GM21367 (cell line): Measurements from ENCODE around the gene PAGE2.
"Not testable (repeated sequence)": the region's sequence is repeated elsewhere in the genome, so short reads cannot be mapped to it uniquely, and the experiment has no call there.

Experiments
- ATAC-seq: cut with Tn5 transposase; IDR thresholded peaks from one replicate; pipeline ENCODE4 v1.9.1; 2021; ENCODE audit not compliant: unreplicated experiment

PAGE2 gene, protein sequence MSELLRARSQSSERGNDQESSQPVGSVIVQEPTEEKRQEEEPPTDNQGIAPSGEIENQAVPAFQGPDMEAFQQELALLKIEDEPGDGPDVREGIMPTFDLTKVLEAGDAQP

DNA sequence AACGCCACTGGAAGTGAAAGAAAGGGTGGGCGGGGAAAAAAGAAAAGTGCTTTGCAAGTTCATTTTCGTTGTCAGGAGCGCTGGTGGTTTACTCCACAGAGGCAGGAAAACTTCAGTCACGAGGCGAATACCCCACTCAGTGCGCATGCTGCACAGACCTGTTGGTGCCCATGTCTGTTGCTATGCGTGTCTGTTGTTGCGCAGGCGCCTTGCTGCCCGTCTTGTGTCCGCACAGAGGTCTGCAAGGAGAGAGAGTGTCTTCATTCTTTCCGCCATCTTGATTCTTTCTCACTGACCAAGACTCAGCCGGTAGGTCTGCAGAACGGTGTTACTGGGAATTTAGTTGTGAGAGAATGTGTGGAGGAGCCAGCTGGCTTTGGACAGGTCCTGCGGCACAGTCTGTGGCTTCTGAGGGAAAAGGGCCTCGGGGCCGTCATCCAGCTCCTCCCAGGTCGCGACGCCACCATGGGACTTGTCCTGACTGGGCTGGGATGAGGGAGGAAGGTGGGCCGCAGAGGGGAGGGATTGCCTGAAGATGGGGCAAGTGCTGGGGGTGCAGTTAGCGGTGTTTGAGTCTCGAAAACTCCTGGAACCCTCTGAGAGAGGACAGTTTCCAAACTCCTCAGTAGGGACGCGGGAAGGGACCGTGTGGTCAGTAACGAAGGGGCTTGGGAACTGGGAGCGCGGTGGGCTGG lies at the start of gene PAGE2:
Gene PAGE2 (plus strand): TSS at position 224 of the 695 bp plus-strand sequence. CDS start 1,003 bp downstream, outside the sequence.
- ATAC-seq = no peak

DNA sequence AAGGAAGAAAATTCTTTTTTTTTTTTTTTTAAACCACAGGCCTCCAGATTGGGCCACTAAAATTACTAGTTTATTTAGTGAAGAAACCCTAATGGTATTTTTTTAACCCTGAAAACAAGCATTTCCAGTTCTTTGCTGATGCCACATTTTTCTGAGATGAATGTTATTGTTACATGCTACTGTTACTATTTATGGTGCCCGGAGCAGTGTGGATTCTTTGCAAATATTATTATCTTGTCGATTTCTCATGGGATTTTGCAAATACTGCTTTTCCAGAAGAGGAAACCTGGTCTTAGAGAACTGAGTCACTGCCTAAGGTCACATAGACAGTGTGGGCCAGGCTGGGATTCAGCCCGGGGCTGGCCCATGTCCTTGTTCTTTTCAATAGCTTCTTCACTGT lies 49.3 kb upstream of the PAGE2 start:
- ATAC-seq = no peak

DNA sequence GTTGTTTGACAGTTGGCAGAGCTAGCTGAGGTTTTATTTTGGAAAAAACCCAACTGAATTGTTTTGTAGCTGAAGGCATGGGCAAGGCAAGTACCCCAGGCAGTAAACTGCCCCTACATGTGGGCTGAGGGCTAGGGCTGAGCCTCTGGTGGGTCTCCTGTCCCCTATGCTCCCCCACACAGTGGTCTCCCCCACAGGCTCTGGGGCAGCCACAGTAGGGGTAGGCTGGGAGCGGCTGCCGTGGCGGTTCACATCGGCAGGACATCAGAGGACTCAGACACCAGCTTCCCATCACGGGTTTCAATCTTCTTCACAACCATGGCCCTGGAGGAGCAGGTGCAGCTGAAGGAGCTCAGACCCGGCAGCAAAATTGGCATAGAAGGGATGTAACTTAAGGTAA lies 47.3 kb upstream of the PAGE2 start:
- ATAC-seq = no peak

DNA sequence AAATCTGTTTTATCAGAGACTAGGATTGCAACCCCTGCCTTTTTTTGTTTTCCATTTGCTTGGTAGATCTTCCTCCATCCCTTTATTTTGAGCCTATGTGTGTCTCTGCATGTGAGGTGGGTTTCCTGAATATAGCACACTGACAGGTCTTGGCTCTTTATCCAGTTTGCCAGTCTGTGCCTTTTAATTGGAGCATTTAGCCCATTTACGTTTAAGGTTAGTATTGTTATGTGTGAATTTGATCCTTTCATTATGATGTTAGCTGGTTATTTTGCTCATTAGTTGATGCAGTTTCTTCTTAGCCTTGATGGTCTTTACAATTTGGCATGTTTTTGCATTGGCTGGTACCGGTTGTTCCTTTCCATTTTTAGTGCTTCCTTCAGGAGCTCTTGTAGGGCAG lies 38.2 kb upstream of the PAGE2 start:
- ATAC-seq = not testable (repeated sequence)

DNA sequence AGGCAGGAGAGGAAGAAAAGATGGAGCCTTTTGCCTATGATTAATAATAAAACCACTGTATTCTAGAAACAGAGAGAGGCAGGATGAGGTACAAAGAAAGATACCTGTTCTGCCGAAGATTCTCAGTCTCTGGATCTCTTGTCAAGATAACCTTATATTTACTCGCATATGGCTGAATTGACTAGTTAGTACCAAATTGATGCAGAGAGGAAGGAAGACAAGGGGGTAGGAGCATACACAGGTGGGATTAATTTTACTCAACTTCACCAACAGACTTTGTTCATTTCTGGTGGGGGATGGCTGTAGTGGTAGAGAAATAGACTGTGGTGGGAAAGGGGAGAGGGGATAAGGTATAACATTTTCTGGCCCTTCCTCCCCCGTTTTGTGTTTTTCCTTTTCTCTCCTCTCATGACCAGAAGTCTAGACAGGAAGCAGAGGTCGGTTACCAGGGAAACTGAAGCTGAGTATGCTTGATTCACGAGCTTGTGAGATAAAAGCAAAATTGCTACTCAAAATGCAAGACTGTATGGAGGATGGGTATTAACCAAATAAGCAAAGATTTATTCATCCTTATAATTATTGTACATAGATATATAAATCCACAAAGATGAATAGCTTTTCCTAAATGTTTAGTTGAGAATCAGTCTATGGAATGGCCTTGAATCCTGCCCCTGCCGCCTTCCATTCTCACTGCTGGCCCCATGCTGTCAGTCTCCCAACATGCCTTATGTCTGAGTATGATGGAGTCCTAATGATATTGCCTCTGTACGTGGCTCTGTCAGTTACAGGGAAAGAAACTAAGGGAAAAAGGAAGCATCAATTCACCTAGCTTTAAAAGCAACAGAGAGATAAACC lies 31.8 kb upstream of the PAGE2 start:
- ATAC-seq = no peak

DNA sequence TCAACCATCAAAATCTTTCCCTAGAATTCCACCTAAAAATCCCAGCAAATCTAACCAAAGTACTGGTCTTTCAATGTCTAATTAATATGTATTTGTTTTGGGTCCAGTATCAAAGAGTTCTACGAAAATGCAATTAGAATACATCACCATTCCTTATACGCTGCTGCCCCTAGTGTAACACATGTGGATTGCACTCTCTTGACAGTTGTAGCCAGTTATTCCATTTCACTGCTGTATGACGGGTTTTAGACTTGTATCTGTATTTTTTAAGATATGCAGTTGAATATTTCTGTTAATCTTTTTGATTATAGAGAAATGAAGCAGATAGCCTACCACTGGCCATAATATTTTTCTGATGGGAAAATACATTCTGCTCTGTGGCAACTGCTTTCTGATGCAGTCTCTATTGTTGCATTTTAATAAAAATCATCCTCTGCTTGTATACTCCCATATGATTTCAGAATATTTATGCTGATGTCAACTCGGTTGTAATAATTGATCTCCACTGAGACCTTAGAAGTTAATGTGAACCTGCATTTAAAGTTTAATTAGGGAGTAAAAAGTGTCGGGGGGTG lies 31.1 kb upstream of the PAGE2 start:
- no peak for ATAC-seq

DNA sequence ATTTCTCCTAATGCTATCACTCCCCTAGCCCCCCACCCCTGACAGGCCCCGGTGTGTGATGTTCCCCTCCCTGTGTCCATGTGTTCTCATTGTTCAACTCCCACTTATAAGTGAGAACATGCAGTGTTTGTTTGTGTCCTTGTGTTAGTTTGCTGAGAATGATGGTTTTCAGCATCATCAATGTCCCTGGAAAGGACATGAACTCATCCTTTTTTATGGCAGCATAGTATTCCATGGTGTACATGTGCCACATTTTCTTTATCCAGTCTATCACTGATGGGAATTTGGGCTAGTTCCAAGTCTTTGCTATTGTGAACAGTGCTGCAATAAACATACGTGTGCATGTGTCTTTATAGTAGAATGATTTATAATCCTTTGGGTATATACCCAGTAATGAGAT lies 21.6 kb upstream of the PAGE2 start:
- ATAC-seq = not testable (repeated sequence)

DNA sequence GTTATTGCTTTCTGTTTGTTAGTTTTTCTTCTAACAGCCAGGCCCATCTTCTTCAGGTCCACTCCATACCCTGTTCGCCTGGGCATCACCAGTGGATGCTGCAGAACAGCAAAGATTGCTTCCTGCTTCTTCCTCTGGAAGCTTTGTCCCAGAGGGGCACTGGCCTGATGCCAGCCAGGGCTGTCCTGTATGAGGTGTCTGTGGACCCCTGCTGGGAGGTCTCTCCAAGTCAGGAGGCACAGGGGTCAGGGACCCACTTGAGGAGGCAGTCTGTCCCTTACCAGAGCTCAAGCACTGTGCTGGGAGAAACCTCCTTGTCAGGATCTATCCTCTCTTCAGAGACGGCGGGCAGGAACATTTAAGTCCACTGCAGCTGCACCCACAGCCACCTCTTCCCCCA lies 16.5 kb upstream of the PAGE2 start:
- no peak for ATAC-seq

DNA sequence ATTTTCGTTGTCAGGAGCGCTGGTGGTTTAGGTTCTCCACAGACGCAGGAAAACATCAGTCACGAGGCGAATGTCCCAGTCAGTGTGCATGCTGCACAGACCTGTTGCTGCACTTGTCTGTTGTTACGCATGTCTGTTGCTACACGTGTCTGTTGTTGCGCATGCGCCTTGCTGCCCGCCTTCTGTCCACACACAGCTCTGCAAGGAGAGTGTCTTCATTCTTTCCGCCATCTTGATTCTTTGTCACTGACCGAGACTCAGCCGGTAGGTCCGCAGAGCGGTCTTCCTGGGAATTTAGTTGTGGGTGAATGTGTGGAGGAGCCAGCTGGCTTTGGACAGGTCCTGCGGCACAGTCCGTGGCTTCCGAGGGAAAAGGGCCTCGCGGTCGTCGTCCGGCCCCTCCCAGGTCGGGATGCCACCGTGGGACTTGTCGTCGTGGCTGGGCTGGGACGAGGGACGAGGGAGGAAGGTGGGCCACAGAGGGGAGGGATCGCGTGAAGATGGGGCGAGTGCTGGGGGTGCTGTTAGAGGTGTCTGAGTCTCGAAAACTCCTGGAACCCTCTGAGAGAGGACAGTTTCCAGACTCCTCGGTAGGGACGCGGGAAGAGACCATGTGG lies 13.9 kb upstream of the PAGE2 start, which contains the start of gene PAGE2B:
Gene PAGE2B (plus strand): TSS at position 180 of the 617 bp plus-strand sequence. CDS start 1,012 bp downstream, outside the sequence.
- ATAC-seq = no peak

DNA sequence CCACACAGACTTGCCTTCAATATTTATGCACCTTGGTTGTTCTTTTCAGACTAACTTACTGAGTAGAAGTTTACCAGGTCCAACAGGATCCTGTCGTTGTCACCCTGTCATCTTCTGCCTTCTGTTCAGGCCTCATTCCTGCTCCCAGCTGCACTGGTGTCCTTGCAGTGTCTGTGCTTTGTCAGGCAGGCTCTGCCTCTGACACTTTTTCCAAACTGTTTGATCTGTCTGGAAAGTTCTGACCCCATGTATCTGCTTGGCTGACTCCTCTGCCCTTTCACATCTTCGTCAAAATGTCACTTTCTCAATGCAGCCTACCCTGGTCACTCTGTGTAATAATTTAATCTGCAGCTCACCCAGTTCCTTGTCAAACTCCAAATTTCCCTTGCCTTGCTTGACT lies 9.9 kb downstream of the PAGE2 start:
- no peak for ATAC-seq

DNA sequence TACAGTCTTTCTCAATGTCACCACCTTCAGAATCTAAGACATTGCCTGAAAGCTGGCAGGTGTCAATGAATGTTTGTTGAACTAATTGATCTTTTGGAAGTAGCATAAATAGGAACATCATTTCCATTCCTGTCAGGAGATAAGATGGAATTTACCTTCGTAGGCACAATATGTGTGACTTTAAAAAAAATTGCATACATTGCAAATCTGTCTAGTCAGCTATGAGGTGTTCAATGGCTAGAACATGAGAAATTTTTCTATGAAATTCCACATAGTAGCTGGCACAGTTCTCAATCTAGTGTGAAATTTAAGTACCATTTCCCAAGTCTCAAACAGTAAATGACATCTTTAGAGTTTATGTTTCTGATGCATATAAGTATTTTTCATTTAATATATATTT lies 10.3 kb downstream of the PAGE2 start:
- no peak for ATAC-seq

DNA sequence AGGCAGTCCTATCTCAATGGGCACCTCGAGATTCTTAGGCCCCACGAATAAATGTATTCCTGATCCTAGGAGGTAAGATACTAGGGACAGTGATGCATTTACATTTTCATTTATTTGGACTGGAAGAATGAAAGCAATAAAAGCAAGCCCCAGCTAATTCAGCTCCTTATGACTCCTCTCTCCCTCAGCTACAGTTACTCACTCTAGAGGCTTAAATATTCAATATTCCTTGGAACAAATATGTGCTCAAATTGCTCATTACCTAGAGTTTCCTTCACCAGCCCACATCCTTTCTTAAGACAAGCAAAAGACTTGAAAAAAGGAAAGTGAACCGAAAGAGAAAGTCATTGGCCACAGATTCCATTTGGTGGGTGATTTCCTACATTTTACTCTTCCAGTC lies 13.9 kb downstream of the PAGE2 start:
- ATAC-seq = no peak

DNA sequence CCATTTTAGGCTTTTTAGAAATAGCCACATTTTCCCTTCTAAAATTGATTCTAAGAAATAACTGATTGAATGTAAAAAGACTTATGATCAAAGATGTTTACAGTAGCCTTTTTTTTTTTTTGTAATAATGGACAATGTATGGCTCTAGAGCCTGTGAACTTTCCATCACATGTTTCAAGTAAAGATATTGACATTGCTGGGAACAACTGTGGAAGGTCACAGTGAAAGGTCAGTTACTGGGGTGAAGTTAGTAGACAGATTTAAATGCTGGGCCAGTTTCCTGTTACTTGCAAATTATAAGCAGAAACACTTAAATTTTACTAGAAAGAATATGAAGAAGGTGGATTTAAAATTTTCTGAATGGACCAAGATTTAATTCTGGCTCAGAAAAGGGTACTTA lies 18.4 kb downstream of the PAGE2 start:
- ATAC-seq = no peak

DNA sequence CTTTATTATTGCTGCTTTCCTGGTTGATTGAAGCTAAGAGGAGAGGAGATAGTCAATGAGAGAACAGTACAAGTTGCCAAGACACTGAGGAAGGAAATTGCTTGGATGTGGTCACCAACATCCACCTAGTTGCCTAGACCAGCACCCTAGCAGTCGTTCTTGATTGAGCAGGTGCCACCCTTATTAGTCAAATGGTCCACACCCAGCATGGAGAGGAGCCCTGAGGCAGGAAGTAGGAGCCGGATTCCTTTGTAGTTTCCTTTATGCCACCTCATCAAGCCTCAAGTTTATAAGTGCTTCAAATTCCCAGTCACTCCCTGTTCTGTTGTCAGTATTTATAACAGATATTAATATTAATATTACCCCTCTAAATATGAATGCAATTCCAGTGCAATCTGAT lies 19.1 kb downstream of the PAGE2 start:
- no peak for ATAC-seq

DNA sequence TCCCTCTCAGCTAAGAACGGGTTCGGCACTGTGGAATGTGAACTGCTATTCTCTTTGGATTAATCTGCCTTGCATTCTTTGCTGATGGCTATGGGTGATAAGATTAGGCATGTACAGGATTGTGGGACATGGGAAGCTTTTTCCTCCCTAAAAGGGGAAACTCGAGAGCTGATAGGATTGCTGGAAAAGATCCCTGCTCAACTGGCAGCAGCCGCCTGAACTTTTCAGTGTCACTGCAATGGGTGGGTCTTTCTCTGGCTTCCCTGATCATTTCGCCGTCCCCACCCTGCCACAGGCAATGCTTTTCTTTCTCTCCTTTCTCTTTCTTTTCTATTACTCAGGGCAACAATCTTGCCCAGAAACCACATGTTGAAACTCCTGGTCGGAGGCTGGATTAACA lies 20.5 kb downstream of the PAGE2 start:
- no peak for ATAC-seq

DNA sequence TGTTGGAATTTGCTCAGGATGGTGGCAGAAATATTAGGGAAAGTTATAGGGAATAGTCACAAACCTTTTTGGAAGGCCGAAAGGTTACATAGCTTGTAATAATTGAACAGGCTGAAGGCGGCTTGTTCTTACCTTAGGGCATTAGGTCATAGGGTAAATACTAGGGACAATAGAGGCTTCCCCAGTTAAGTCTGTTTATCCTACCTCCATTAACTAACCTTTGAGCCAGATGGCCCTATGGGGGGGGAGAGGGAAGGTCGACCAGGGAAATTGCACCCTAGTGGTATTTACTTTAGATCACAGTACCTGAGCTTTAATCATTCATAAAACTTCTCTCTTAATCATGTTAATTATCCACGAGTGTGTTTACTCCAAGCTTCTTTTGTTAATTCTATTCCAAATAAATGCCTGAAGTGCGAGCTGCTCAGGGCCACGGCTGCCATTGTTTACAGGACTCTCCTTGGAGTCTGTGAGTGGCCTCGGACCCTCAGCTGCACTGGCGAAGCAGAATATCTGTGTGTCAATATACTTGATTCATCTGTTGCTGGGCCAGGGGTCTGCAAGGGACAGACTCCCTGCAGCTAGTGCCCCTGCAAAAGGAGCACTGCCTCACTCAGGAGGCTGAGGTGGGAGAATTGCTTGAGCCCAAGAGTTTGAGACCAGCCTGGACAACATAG lies 22.9 kb downstream of the PAGE2 start:
- no peak for ATAC-seq

DNA sequence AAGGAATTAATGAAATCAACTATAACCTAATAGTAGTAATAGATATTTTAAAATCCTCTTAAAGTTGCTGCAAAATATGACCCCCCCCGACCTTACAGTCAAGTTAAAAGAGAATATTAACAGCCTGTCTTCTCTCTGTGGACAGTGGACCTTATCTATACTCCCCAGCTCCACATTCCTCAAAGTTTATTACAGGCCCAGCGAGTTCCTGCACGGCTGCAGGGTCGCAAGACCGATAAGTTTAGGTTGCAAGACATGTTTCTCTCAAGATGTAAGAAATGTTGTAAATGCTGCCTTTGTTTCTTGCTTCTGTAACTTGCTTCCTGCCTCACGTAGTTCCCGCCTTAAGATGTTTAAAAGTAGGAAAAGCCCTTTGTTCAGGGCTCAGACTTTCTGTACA lies 27.8 kb downstream of the PAGE2 start:
- ATAC-seq = not testable (repeated sequence)

DNA sequence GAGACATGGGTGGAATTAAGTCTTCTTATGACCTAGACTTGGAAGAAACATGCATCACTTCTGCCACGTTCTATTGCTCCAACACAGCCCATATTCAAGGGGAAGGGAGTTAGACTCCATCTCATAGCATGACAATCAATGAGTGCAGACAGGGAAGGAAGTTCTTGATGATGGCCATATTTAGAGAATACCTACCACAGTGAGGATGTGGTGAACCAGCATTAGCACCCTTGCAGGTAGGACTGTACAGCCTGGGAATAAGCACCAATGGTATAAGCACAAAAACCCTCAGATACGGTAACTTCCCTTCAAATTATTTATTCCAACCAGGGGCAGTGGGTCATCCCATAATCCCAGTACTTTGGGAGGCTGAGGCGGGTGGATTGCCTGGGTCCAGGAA lies 29.8 kb downstream of the PAGE2 start:
- no peak for ATAC-seq

DNA sequence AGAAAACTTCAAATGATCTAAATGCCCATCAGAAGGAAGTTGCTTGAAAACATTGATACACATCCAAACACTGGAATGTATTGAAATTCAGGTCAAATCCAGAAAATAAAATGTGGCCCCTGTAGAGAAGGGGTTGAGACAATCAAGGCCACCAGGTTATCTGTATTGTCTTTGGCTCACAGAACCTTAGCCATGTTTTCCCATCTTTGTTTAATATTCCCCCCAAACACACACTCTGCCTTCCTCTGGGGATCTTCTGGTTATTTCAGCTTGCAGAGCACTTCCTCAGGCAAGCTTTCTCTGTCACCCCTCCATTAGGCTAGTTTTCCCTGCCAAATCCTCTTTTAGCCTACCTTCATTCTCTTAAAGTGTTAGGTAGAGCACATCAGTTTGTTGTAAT lies 30.5 kb downstream of the PAGE2 start:
- no peak for ATAC-seq

DNA sequence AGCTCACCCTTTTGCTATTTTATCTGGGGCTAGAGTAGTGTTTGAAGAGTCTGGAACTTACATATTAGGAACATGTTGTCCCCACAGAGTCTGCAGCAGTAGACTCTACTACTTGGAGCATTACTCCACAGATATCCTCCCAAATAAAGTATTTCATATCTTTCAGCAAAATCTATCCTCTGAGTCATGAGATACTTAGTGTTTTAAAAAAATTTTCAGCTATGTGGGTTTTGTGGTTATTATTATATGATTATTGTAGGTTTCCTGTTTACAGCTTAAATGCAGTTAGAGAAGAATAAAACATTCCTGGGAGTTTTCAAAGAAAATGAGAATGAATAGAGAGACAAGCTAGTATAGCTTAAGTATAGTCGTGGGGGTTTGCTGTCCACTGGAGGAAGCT lies 30.9 kb downstream of the PAGE2 start:
- no peak for ATAC-seq
